Keratinocyte (primary cell): ENCODE results near the gene MN1. TPM values are rescaled to one million over a fixed set of nuclear protein-coding genes. Genes with fewer than 3 reads are reported as not detected.

Source experiments
- DNase-seq: peaks from one replicate; pipeline ENCODE4 v3.0.0-alpha.2; 2011; ENCODE audit warnings: low read depth, missing footprints, low spot score
- FAIRE-seq: peaks from 2 replicates; lab custom pipeline; 2011; peaks lifted over from hg19 to GRCh38; lab: Jason Lieb, UNC
- H2AFZ ChIP-seq: 2 replicates; pipeline ENCODE4 v1.6.0; 2012; ENCODE audit warnings: low read length, control low read depth, inconsistent platforms; ENCODE audit not compliant: control insufficient read depth
- H3K27ac ChIP-seq: 2 replicates; pipeline ENCODE4 v1.5.1; 2011; ENCODE audit warnings: low read length; ENCODE audit not compliant: control insufficient read depth, insufficient read depth
- H3K27me3 ChIP-seq: 3 replicates; pipeline ENCODE4 v1.6.0; 2011; ENCODE audit warnings: low read length; ENCODE audit not compliant: control insufficient read depth, insufficient read depth; ENCODE audit errors: extremely low read depth
- H3K36me3 ChIP-seq, 2 experiments: 2 replicates in 1 of 2; 3 replicates in 1 of 2; pipeline ENCODE4 v1.5.1; 2011; ENCODE audit warnings: low read length in 2 of 2, mild to moderate bottlenecking in 1 of 2; ENCODE audit not compliant: control insufficient read depth in 2 of 2, insufficient read depth in 2 of 2; ENCODE audit errors: extremely low read depth in 1 of 2
- H3K4me1 ChIP-seq: 3 replicates; pipeline ENCODE4 v1.5.1; 2011; ENCODE audit warnings: low read length; ENCODE audit not compliant: control insufficient read depth, insufficient read depth; ENCODE audit errors: extremely low read depth
- H3K4me2 ChIP-seq: 3 replicates; pipeline ENCODE4 v1.6.0; 2011; ENCODE audit warnings: low read depth, low read length; ENCODE audit not compliant: control insufficient read depth, insufficient read depth; ENCODE audit errors: extremely low read depth
- H3K4me3 ChIP-seq, 3 experiments: fragments of 200-600 bp in 1 of 3; sonication (generic) in 1 of 3; 2 replicates in 2 of 3; 3 replicates in 1 of 3; pipeline ENCODE4 v1.5.1; 2011 to 2016; ENCODE audit warnings: low read length in 3 of 3, mild to moderate bottlenecking in 3 of 3, control low read depth in 2 of 3, inconsistent platforms in 1 of 3, low read depth in 1 of 3, mixed read lengths in 1 of 3, mixed run types in 1 of 3, moderate library complexity in 1 of 3; ENCODE audit not compliant: control insufficient read depth in 2 of 3, insufficient read depth in 2 of 3; ENCODE audit errors: extremely low read depth in 1 of 3
- H3K79me2 ChIP-seq: 2 replicates; pipeline ENCODE4 v1.6.0; 2012; ENCODE audit warnings: low read length; ENCODE audit not compliant: control insufficient read depth, insufficient read depth
- H3K9ac ChIP-seq: 3 replicates; pipeline ENCODE4 v1.6.0; 2011; ENCODE audit warnings: low read length; ENCODE audit not compliant: control insufficient read depth, insufficient read depth; ENCODE audit errors: extremely low read depth
- H3K9me1 ChIP-seq: 3 replicates; pipeline ENCODE4 v1.6.0; 2011; ENCODE audit warnings: low read length; ENCODE audit not compliant: control insufficient read depth, insufficient read depth; ENCODE audit errors: extremely low read depth
- H3K9me3 ChIP-seq: 2 replicates; pipeline ENCODE4 v1.5.1; 2012; ENCODE audit warnings: low read depth, low read length; ENCODE audit not compliant: control insufficient read depth
- H4K20me1 ChIP-seq: 3 replicates; pipeline ENCODE4 v1.6.0; 2011; ENCODE audit warnings: low read length; ENCODE audit not compliant: control insufficient read depth, insufficient read depth; ENCODE audit errors: extremely low read depth
- CTCF ChIP-seq, 3 experiments: IDR thresholded peaks in 1 of 3; conservative IDR thresholded peaks in 1 of 3; optimal IDR thresholded peaks in 1 of 3; 2 replicates in 2 of 3; 3 replicates in 1 of 3; pipeline versions ENCODE3 to v1.5.1; 2011; ENCODE audit warnings: low read length in 3 of 3, mild to moderate bottlenecking in 3 of 3, moderate library complexity in 2 of 3, control low read depth in 1 of 3, inconsistent platforms in 1 of 3; ENCODE audit not compliant: insufficient read depth in 2 of 3; ENCODE audit errors: extremely low read depth in 1 of 3
- EZH2 ChIP-seq: IDR thresholded peaks from one replicate; pipeline ENCODE4 v1.6.1; 2012; ENCODE audit warnings: inconsistent platforms, mild to moderate bottlenecking, low read length, moderate library complexity
- dilution Hi-C: fragments of 300-500 bp; cut with MboI; formaldehyde crosslinking; loops from one replicate; pipeline ENCODE4 v1.7.0; 2020; ENCODE audit warnings: low sequenced_read_pairs; ENCODE audit not compliant: extremely low pct_ligation_motif_present
- polyA plus RNA-seq, 5 experiments: library from polyadenylated mRNA; depleted of rRNA in 3 of 5; stranded (reverse) in 3 of 5; stranded (forward) in 1 of 5; unstranded in 1 of 5; fragments of >200 nt; gene quantifications; 1 replicate in 1 of 5; 2 replicates in 3 of 5; 3 replicates in 1 of 5; pipeline versions ENCODE4 v1.2.1 to v1.2.3, GENCODE V29; 2011 to 2012; ENCODE audit warnings: missing spikeins in 2 of 5, low read depth in 1 of 5, low replicate concordance in 1 of 5

The MN1 gene
- polyA plus RNA-seq, 1 donor (not counting 4 experiments of a cell fraction or from before 2014, with no cell fraction given): 2.2 TPM

GRCh38 chr22:27730641-27731433 is 70.7 kb downstream of the MN1 start:
- no peak overlapping the region for H3K27ac ChIP-seq
- no peak overlapping the region for H3K9ac ChIP-seq
- H3K4me1 ChIP-seq: peaks cover 15% of the 10 kb centered on the region
- H3K4me2 ChIP-seq: no peak overlapping the region
- H2AFZ ChIP-seq: no peak overlapping the region
- no peaks in the 10 kb centered on the region for H3K9me1 ChIP-seq
- dilution Hi-C loops: no loop called here
- DNase-seq (no peak), FAIRE-seq (no peak)
- no peaks in the 10 kb centered on the region for H3K9me3 ChIP-seq
- no peaks in the 10 kb centered on the region for H3K36me3 ChIP-seq
- no peak for TF ChIP-seq EZH2
- TF ChIP-seq CTCF (optimal IDR thresholded peaks at IDR 0.05 in 1 of 3, IDR thresholded peaks at IDR 0.05 in 1 of 3, conservative IDR thresholded peaks at IDR 0.05 in 1 of 3; ENCODE audit: extremely low read depth in 1 of 3, insufficient read depth in 2 of 3, low read length in 3 of 3): no peak
- H3K4me3 ChIP-seq: no peak overlapping the region
- H3K79me2 ChIP-seq: no peaks in the 10 kb centered on the region
- H4K20me1 ChIP-seq: no peaks in the 10 kb centered on the region
- peaks cover 4% of the 10 kb centered on the region for H3K27me3 ChIP-seq

GRCh38 chr22:27729246-27729645 is 72.3 kb downstream of the MN1 start:
- H3K9me3 ChIP-seq: no peaks in the 10 kb centered on the region
- H3K4me2 ChIP-seq: no peak overlapping the region
- FAIRE-seq (no peak), DNase-seq (no peak)
- H3K79me2 ChIP-seq: no peaks in the 10 kb centered on the region
- H3K27me3 ChIP-seq: peaks cover 2% of the 10 kb centered on the region
- H3K4me1 ChIP-seq: peaks cover 15% of the 10 kb centered on the region
- TF ChIP-seq EZH2: no peak
- no peak for TF ChIP-seq CTCF (optimal IDR thresholded peaks at IDR 0.05 in 1 of 3, IDR thresholded peaks at IDR 0.05 in 1 of 3, conservative IDR thresholded peaks at IDR 0.05 in 1 of 3; ENCODE audit: extremely low read depth in 1 of 3, insufficient read depth in 2 of 3, low read length in 3 of 3)
- dilution Hi-C loops: no loop called here
- no peaks in the 10 kb centered on the region for H4K20me1 ChIP-seq
- H2AFZ ChIP-seq: no peak overlapping the region
- H3K9me1 ChIP-seq: no peaks in the 10 kb centered on the region
- no peaks in the 10 kb centered on the region for H3K36me3 ChIP-seq
- no peak overlapping the region for H3K9ac ChIP-seq
- H3K4me3 ChIP-seq: no peak overlapping the region
- no peak overlapping the region for H3K27ac ChIP-seq
